ENCODE results near the gene ELL. TPM values are rescaled to one million over a fixed set of nuclear protein-coding genes. Genes with fewer than 3 reads are reported as not detected.

Gene ELL
- total and polyA plus RNA-seq, 2 donors from 2014 or later, result 5.7 to 25.2 TPM

GRCh38 chr19:18481505-18482222 is 40.2 kb downstream of the ELL start:
- intact Hi-C loops (cut with DNase I), result no loop called here
- peaks cover 0 to 64% (median 56%) of the 10 kb centered on the region in 3 donors for H3K4me1 ChIP-seq (ENCODE audit: control insufficient read depth in 2 of 3, insufficient read depth in 2 of 3, low read depth in 1 of 3, low read length in 3 of 3)
- no peak overlapping the region for H3K4me3 ChIP-seq (ENCODE audit: low read length in 3 of 3)
- FAIRE-seq (no peak), DNase-seq (no peak)
- H3K36me3 ChIP-seq (ENCODE audit: control insufficient read depth in 2 of 3, insufficient read depth in 3 of 3, low read length in 3 of 3), result no peaks in the 10 kb centered on the region
- H3K27ac ChIP-seq (ENCODE audit: low read depth in 2 of 2, low read length in 2 of 2), result no peak overlapping the region
- H3K9ac ChIP-seq (ENCODE audit: low read length in 3 of 3), result no peak overlapping the region
- no peaks in the 10 kb centered on the region for H3K27me3 ChIP-seq (ENCODE audit: control insufficient read depth, insufficient read depth, low read length)
- no peaks in the 10 kb centered on the region for H3K9me3 ChIP-seq (ENCODE audit: control insufficient read depth in 2 of 3, insufficient read depth in 1 of 3, low read length in 3 of 3)
- TF ChIP-seq, protein P1, sequence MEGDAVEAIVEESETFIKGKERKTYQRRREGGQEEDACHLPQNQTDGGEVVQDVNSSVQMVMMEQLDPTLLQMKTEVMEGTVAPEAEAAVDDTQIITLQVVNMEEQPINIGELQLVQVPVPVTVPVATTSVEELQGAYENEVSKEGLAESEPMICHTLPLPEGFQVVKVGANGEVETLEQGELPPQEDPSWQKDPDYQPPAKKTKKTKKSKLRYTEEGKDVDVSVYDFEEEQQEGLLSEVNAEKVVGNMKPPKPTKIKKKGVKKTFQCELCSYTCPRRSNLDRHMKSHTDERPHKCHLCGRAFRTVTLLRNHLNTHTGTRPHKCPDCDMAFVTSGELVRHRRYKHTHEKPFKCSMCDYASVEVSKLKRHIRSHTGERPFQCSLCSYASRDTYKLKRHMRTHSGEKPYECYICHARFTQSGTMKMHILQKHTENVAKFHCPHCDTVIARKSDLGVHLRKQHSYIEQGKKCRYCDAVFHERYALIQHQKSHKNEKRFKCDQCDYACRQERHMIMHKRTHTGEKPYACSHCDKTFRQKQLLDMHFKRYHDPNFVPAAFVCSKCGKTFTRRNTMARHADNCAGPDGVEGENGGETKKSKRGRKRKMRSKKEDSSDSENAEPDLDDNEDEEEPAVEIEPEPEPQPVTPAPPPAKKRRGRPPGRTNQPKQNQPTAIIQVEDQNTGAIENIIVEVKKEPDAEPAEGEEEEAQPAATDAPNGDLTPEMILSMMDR (IDR thresholded peaks at IDR 0.05; ENCODE audit: borderline replicate concordance, extremely low read depth, insufficient read depth), result no peak

DNA sequence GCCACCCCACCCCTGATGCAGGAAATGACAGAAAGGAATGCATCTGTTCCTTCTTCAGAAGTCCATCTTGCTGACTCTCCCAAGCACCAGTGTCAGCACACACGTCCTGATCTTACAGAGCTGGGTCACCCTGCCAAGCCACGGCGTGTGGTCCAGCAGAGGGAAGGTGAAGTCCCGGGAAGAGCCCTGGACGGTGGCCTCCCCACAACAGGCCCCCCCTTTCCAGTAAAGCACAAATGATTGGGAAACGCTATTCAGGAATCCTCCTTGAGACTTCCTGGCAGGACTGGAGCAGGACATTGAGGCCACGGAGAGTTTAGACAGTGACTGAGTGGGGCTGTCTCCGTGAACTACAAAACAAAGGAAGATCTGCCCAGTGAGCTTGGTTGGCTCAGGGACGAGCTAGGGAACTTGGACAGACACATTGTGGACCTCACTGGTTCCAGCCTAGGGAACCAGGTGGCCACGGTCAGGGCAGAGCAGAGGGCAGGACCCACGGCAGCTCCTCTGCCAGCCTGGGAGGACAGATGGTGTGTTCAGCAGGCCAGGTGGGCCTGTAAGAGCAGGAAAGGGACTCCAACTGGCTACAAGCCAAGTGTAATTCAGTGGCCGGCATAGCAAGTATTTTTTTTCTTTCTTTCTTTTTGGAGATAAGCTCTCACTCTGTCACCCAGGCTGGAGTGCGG is 41.7 kb downstream of the ELL start:
- TF ChIP-seq, protein P1 (IDR thresholded peaks at IDR 0.05; ENCODE audit: borderline replicate concordance, extremely low read depth, insufficient read depth), result no peak
- Histone ChIP-seq H3K9me3 (ENCODE audit: control insufficient read depth in 2 of 3, insufficient read depth in 1 of 3, low read length in 3 of 3) (no peaks in the 10 kb centered on the region), H3K36me3 (ENCODE audit: control insufficient read depth in 2 of 3, insufficient read depth in 3 of 3, low read length in 3 of 3) (no peaks in the 10 kb centered on the region), H3K9ac (ENCODE audit: low read length in 3 of 3) (peak overlapping the region in 2 of 3 donors; percentile 8 to 51), H3K4me1 (ENCODE audit: control insufficient read depth in 2 of 3, insufficient read depth in 2 of 3, low read depth in 1 of 3, low read length in 3 of 3) (peaks cover 0 to 60% (median 41%) of the 10 kb centered on the region in 3 donors), H3K27me3 (ENCODE audit: control insufficient read depth, insufficient read depth, low read length) (no peaks in the 10 kb centered on the region), H3K4me3 (ENCODE audit: low read length in 3 of 3) (peak overlapping the region in 1 of 3 donors; percentile 21), H3K27ac (ENCODE audit: low read depth in 2 of 2, low read length in 2 of 2) (peak overlapping the region; percentile 88 to 95)
- intact Hi-C loops (cut with DNase I), result no loop called here
- DNase-seq, result peak in 2 of 5 donors; percentile 50 to 93
- no peak for FAIRE-seq

GRCh38 chr19:18478545-18479311 is 43.1 kb downstream of the ELL start:
- Histone ChIP-seq H3K9me3 (ENCODE audit: control insufficient read depth in 2 of 3, insufficient read depth in 1 of 3, low read length in 3 of 3) (no peaks in the 10 kb centered on the region), H3K4me3 (ENCODE audit: low read length in 3 of 3) (no peak overlapping the region), H3K27me3 (ENCODE audit: control insufficient read depth, insufficient read depth, low read length) (no peaks in the 10 kb centered on the region), H3K9ac (ENCODE audit: low read length in 3 of 3) (peak overlapping the region in 1 of 3 donors; percentile 10), H3K27ac (ENCODE audit: low read depth in 2 of 2, low read length in 2 of 2) (peak overlapping the region; percentile 90 to 95), H3K4me1 (ENCODE audit: control insufficient read depth in 2 of 3, insufficient read depth in 2 of 3, low read depth in 1 of 3, low read length in 3 of 3) (peaks cover 0 to 54% (median 30%) of the 10 kb centered on the region in 3 donors), H3K36me3 (ENCODE audit: control insufficient read depth in 2 of 3, insufficient read depth in 3 of 3, low read length in 3 of 3) (no peaks in the 10 kb centered on the region)
- no peak for FAIRE-seq
- DNase-seq, result peak in 3 of 5 donors; percentile 36 to 93 (median 36)
- TF ChIP-seq, protein P1 (IDR thresholded peaks at IDR 0.05; ENCODE audit: borderline replicate concordance, extremely low read depth, insufficient read depth), result no peak
- intact Hi-C loops (cut with DNase I), result no loop called here

Data from kidney (tissue), 14 donors.